ENCODE results near the gene UQCC2. TPM values are rescaled to one million over a fixed set of nuclear protein-coding genes. Genes with fewer than 3 reads are reported as not detected.

UQCC2 gene
- total and polyA plus RNA-seq, 4 donors, result 7.8 to 141 (median 48.1) TPM

DNA sequence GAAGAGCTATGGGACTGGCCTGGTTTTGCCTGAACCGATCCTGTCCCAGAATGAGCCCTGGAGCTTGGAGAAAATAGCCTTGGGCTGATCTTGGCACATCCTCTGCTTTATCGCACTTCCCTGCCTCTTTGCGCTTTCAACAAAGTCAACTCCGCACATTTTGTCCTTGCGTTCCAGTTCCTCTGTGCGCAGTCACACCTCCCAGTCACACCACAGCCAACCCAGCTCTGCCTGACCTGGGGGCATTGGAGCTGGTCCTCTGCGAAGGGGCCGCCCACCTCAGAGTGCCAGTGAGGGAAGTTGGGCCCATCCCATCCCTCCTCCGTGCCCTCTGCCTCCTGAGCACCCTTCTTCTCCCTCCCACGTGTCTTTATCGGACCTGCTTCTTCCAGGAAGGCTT lies 16.9 kb upstream of the UQCC2 start:
- H3K27ac ChIP-seq (ENCODE audit: low read depth in 1 of 2, low read length in 1 of 2), result peak overlapping the region in 1 of 2 donors; percentile 81
- DNase-seq (no peak), ATAC-seq (ENCODE audit: insufficient read depth, low FRiP score) (no peak)
- H3K36me3 ChIP-seq (ENCODE audit: control insufficient read depth in 4 of 4, insufficient read depth in 4 of 4, low read length in 4 of 4), result no peaks in the 10 kb centered on the region
- H3K9me3 ChIP-seq (ENCODE audit: control insufficient read depth in 4 of 4, insufficient read depth in 3 of 4, low read length in 3 of 4), result no peaks in the 10 kb centered on the region
- TF ChIP-seq, protein P1, sequence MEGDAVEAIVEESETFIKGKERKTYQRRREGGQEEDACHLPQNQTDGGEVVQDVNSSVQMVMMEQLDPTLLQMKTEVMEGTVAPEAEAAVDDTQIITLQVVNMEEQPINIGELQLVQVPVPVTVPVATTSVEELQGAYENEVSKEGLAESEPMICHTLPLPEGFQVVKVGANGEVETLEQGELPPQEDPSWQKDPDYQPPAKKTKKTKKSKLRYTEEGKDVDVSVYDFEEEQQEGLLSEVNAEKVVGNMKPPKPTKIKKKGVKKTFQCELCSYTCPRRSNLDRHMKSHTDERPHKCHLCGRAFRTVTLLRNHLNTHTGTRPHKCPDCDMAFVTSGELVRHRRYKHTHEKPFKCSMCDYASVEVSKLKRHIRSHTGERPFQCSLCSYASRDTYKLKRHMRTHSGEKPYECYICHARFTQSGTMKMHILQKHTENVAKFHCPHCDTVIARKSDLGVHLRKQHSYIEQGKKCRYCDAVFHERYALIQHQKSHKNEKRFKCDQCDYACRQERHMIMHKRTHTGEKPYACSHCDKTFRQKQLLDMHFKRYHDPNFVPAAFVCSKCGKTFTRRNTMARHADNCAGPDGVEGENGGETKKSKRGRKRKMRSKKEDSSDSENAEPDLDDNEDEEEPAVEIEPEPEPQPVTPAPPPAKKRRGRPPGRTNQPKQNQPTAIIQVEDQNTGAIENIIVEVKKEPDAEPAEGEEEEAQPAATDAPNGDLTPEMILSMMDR (IDR thresholded peaks at IDR 0.05; ENCODE audit: control extremely low read depth, extremely low read depth), result no peak
- WGBS, 2 donors, result 87% methylated on average over 11 of the region's 11 CpGs
- H3K4me3 ChIP-seq, result no peak overlapping the region
- no peak overlapping the region for H3K9ac ChIP-seq (ENCODE audit: insufficient read depth in 1 of 2, low read length in 2 of 2)
- H3K4me1 ChIP-seq (ENCODE audit: control insufficient read depth in 5 of 5, insufficient read depth in 5 of 5, low read length in 5 of 5), result peaks cover 0 to 13% (median 9%) of the 10 kb centered on the region in 5 donors
- no peaks in the 10 kb centered on the region for H3K27me3 ChIP-seq (ENCODE audit: control insufficient read depth in 3 of 3, insufficient read depth in 3 of 3, low read length in 2 of 3)

DNA sequence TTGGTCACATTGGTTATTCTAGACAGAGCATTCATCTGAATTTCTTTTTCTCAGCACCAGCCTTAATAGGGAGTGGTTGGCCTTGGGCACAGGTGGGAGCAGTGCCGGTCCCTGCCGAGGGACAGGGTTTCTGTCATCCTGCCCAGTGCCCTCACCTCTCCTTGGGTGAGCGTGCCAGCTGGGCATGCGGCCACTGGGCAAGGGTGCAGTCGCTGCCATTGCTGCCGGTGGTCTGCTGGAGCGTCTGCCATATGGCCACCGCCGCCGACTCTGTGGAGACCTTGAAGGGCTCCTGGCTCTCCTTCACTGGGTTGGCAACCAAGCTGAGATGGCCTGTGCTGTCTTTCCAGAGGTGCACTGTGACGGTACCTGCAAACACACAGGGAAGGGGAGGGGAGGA lies 16.4 kb upstream of the UQCC2 start:
- Histone ChIP-seq H3K4me1 (ENCODE audit: control insufficient read depth in 5 of 5, insufficient read depth in 5 of 5, low read length in 5 of 5) (peaks cover 0 to 18% (median 9%) of the 10 kb centered on the region in 5 donors), H3K9me3 (ENCODE audit: control insufficient read depth in 4 of 4, insufficient read depth in 3 of 4, low read length in 3 of 4) (no peaks in the 10 kb centered on the region), H3K9ac (ENCODE audit: insufficient read depth in 1 of 2, low read length in 2 of 2) (no peak overlapping the region), H3K36me3 (ENCODE audit: control insufficient read depth in 4 of 4, insufficient read depth in 4 of 4, low read length in 4 of 4) (no peaks in the 10 kb centered on the region), H3K27me3 (ENCODE audit: control insufficient read depth in 3 of 3, insufficient read depth in 3 of 3, low read length in 2 of 3) (no peaks in the 10 kb centered on the region), H3K27ac (ENCODE audit: low read depth in 1 of 2, low read length in 1 of 2) (peak overlapping the region in 1 of 2 donors; percentile 81), H3K4me3 (no peak overlapping the region)
- 84 to 89% methylated on average over 11 of the region's 11 CpGs for WGBS, 2 donors
- no peak for ATAC-seq (ENCODE audit: insufficient read depth, low FRiP score)
- DNase-seq, result no peak
- TF ChIP-seq, protein P1 (IDR thresholded peaks at IDR 0.05; ENCODE audit: control extremely low read depth, extremely low read depth), result no peak

DNA sequence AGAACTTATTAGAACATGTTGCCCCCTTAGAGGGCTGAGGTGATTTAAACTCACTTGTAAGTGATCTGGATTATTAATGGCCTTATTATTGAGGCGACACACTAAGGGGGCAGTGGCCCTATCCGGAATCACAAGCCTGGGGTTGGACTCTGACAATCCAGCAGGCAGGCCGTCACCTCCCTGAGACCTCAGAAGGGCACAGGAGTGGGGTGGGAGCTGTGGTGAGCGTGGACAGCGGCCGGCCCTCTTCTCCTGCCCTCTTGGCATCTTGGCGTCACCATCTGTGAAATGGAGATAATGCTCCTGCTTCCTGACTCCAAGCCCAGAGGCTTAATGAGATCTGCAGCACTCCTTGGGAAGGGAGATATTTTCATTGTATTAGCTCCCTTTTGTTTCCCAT lies 15.6 kb upstream of the UQCC2 start:
- ATAC-seq (ENCODE audit: insufficient read depth, low FRiP score) (no peak), DNase-seq (no peak)
- H3K4me3 ChIP-seq, result no peak overlapping the region
- 86 to 89% methylated on average over 7 of the region's 7 CpGs for WGBS, 2 donors
- H3K4me1 ChIP-seq (ENCODE audit: control insufficient read depth in 5 of 5, insufficient read depth in 5 of 5, low read length in 5 of 5), result peaks cover 0 to 24% (median 9%) of the 10 kb centered on the region in 5 donors
- H3K9ac ChIP-seq (ENCODE audit: insufficient read depth in 1 of 2, low read length in 2 of 2), result no peak overlapping the region
- H3K27me3 ChIP-seq (ENCODE audit: control insufficient read depth in 3 of 3, insufficient read depth in 3 of 3, low read length in 2 of 3), result no peaks in the 10 kb centered on the region
- no peaks in the 10 kb centered on the region for H3K36me3 ChIP-seq (ENCODE audit: control insufficient read depth in 4 of 4, insufficient read depth in 4 of 4, low read length in 4 of 4)
- H3K9me3 ChIP-seq (ENCODE audit: control insufficient read depth in 4 of 4, insufficient read depth in 3 of 4, low read length in 3 of 4), result no peaks in the 10 kb centered on the region
- H3K27ac ChIP-seq (ENCODE audit: low read depth in 1 of 2, low read length in 1 of 2), result peak overlapping the region in 1 of 2 donors; percentile 81
- TF ChIP-seq, protein P1 (IDR thresholded peaks at IDR 0.05; ENCODE audit: control extremely low read depth, extremely low read depth), result no peak

DNA sequence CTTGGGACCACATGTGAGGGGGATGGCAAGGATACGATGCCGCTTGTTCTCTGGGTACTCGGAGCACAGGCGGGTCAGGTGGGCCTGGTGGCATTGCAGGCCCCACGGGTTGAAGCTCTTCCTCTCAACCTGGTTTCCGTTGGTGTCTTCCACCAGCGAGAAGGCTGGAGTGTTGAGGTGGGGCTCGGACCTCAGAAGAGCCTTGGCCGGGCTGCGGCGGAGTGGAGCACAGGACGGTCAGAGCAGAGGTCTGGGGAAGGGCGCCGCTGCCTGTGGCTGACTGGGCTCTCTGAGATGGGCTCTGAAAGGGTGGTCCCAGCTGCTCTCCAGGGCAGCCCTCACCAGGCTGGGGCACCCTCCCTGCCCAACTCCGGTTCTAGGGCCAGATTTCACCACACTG lies 15.2 kb upstream of the UQCC2 start:
- WGBS, 2 donors, result 95% methylated on average over 15 of the region's 15 CpGs
- Histone ChIP-seq H3K4me1 (ENCODE audit: control insufficient read depth in 5 of 5, insufficient read depth in 5 of 5, low read length in 5 of 5) (peaks cover 0 to 24% (median 9%) of the 10 kb centered on the region in 5 donors), H3K27me3 (ENCODE audit: control insufficient read depth in 3 of 3, insufficient read depth in 3 of 3, low read length in 2 of 3) (no peaks in the 10 kb centered on the region), H3K9ac (ENCODE audit: insufficient read depth in 1 of 2, low read length in 2 of 2) (no peak overlapping the region), H3K9me3 (ENCODE audit: control insufficient read depth in 4 of 4, insufficient read depth in 3 of 4, low read length in 3 of 4) (no peaks in the 10 kb centered on the region), H3K36me3 (ENCODE audit: control insufficient read depth in 4 of 4, insufficient read depth in 4 of 4, low read length in 4 of 4) (no peaks in the 10 kb centered on the region), H3K4me3 (no peak overlapping the region), H3K27ac (ENCODE audit: low read depth in 1 of 2, low read length in 1 of 2) (peak overlapping the region in 1 of 2 donors; percentile 81)
- ATAC-seq (ENCODE audit: insufficient read depth, low FRiP score) (no peak), DNase-seq (no peak)
- TF ChIP-seq, protein P1 (IDR thresholded peaks at IDR 0.05; ENCODE audit: control extremely low read depth, extremely low read depth), result no peak
